H1 (cell line): ENCODE data around the gene SAFB. TPM values are rescaled to one million over a fixed set of nuclear protein-coding genes. Genes with fewer than 3 reads are reported as not detected.

Source experiments
- CTCF ChIA-PET: fragments of 300-600 bp; sonication (Branson Sonifier 250); formaldehyde crosslinking; loops from one replicate; lab custom pipeline; 2021; ENCODE audit not compliant: partially characterized antibody; lab: Charles Lee
- POLR2A ChIA-PET: fragments of 300-600 bp; sonication (Branson Sonifier 250); formaldehyde crosslinking; loops from one replicate; lab custom pipeline; 2021; ENCODE audit warnings: inconsistent platforms; ENCODE audit not compliant: partially characterized antibody; lab: Charles Lee
- DNase-seq, 2 experiments: peaks; one replicate each; pipeline versions ENCODE4 v3.0.0 to v3.0.0-alpha.2; 2010 to 2022; ENCODE audit warnings: low spot score in 2 of 2, low read depth in 1 of 2, mixed read lengths in 1 of 2
- FAIRE-seq: peaks from 2 replicates; lab custom pipeline; 2011; peaks lifted over from hg19 to GRCh38; lab: Jason Lieb, UNC
- H2AFZ ChIP-seq: 2 replicates; pipeline ENCODE4 v1.8.1; 2012; ENCODE audit warnings: low read length, inconsistent platforms
- H2AK5ac ChIP-seq: 2 replicates; pipeline ENCODE4 v1.6.1; 2013; ENCODE audit warnings: low read depth, low read length
- H2BK120ac ChIP-seq: replicated peaks from 2 replicates; pipeline ENCODE3; 2013; ENCODE audit warnings: low read depth, low read length, inconsistent platforms
- H2BK12ac ChIP-seq: 2 replicates; pipeline ENCODE4 v1.6.1; 2013; ENCODE audit warnings: low read depth, low read length
- H2BK15ac ChIP-seq: 2 replicates; pipeline ENCODE4 v1.6.1; 2013; ENCODE audit warnings: low read length
- H2BK20ac ChIP-seq: 2 replicates; pipeline ENCODE4 v1.6.1; 2013; ENCODE audit warnings: low read length
- H2BK5ac ChIP-seq: 2 replicates; pipeline ENCODE4 v1.6.1; 2013; ENCODE audit warnings: low read depth, low read length
- H3K14ac ChIP-seq: 2 replicates; pipeline ENCODE4 v1.6.1; 2013; ENCODE audit warnings: inconsistent platforms; ENCODE audit not compliant: insufficient read length
- H3K18ac ChIP-seq: 2 replicates; pipeline ENCODE4 v1.6.1; 2013; ENCODE audit warnings: low read length; ENCODE audit errors: extremely low read depth
- H3K23ac ChIP-seq: 2 replicates; pipeline ENCODE4 v1.6.1; 2013; ENCODE audit warnings: inconsistent platforms; ENCODE audit not compliant: insufficient read length
- H3K23me2 ChIP-seq: 2 replicates; pipeline ENCODE4 v1.6.1; 2013; ENCODE audit warnings: low read depth, low read length
- H3K27ac ChIP-seq: 2 replicates; pipeline ENCODE4 v1.6.1; 2011; ENCODE audit warnings: low read depth, low read length, inconsistent platforms
- H3K27me3 ChIP-seq, 4 experiments: replicated peaks in 1 of 4; 1 replicate in 1 of 4; 2 replicates in 3 of 4; pipeline versions ENCODE4 v1.6.1 to v1.8.1; 2011 to 2013; ENCODE audit warnings: low read length in 3 of 4, mild to moderate bottlenecking in 3 of 4, inconsistent platforms in 2 of 4, mixed read lengths in 2 of 4, moderate library complexity in 1 of 4; ENCODE audit not compliant: control insufficient read depth in 3 of 4, insufficient read depth in 3 of 4; ENCODE audit errors: extremely low read depth in 1 of 4
- H3K36me3 ChIP-seq, 4 experiments: 2 replicates each; pipeline versions ENCODE4 v1.6.1 to v1.8.1; 2011 to 2013; ENCODE audit warnings: mild to moderate bottlenecking in 4 of 4, low read length in 3 of 4, moderate library complexity in 2 of 4, control low read depth in 1 of 4, inconsistent platforms in 1 of 4; ENCODE audit not compliant: insufficient read depth in 4 of 4, control insufficient read depth in 2 of 4
- H3K4ac ChIP-seq: replicated peaks from 2 replicates; pipeline ENCODE3; 2013; ENCODE audit warnings: low read length, low read depth, mixed read lengths, inconsistent platforms; ENCODE audit not compliant: insufficient read length
- H3K4me1 ChIP-seq, 4 experiments: replicated peaks in 1 of 4; 1 replicate in 1 of 4; 2 replicates in 3 of 4; pipeline versions ENCODE4 v1.6.1 to v1.8.1; 2011 to 2013; ENCODE audit warnings: low read length in 3 of 4, inconsistent platforms in 2 of 4, mixed read lengths in 1 of 4; ENCODE audit not compliant: insufficient read depth in 4 of 4, control insufficient read depth in 3 of 4
- H3K4me2 ChIP-seq, 2 experiments: 2 replicates each; pipeline versions ENCODE4 v1.6.1 to v1.8.1; 2011 to 2013; ENCODE audit warnings: low read depth in 2 of 2, low read length in 2 of 2, control low read depth in 1 of 2, inconsistent platforms in 1 of 2, mild to moderate bottlenecking in 1 of 2; ENCODE audit not compliant: insufficient read depth in 1 of 2
- H3K4me3 ChIP-seq, 4 experiments: fragments of 200-600, 300-600 bp in 1 of 4; sonication (generic), shearing (Covaris generic), sonication (Bioruptor Twin) in 1 of 4; 2 replicates each; pipeline versions ENCODE4 v1.5.1 to v1.8.1; 2011 to 2016; ENCODE audit warnings: low read length in 4 of 4, low read depth in 3 of 4, control low read depth in 2 of 4, inconsistent platforms in 2 of 4, mild to moderate bottlenecking in 2 of 4, mixed read lengths in 1 of 4, moderate library complexity in 1 of 4; ENCODE audit not compliant: insufficient read depth in 2 of 4; ENCODE audit errors: extremely low read depth in 1 of 4
- H3K56ac ChIP-seq: replicated peaks from 2 replicates; pipeline ENCODE3; 2013; ENCODE audit warnings: low read depth, mild to moderate bottlenecking, mixed read lengths, low read length, inconsistent platforms; ENCODE audit not compliant: insufficient read length
- H3K79me1 ChIP-seq: 2 replicates; pipeline ENCODE4 v1.6.1; 2013; ENCODE audit warnings: low read depth, low read length, control low read depth
- H3K79me2 ChIP-seq, 2 experiments: 2 replicates each; pipeline versions ENCODE4 v1.6.1 to v1.8.1; 2012 to 2013; ENCODE audit warnings: low read length in 2 of 2, mild to moderate bottlenecking in 2 of 2, inconsistent platforms in 1 of 2; ENCODE audit not compliant: insufficient read depth in 2 of 2, control insufficient read depth in 1 of 2
- H3K9ac ChIP-seq, 4 experiments: replicated peaks in 1 of 4; 1 replicate in 1 of 4; 2 replicates in 3 of 4; pipeline versions ENCODE4 v1.6.1 to v1.8.1; 2011 to 2013; ENCODE audit warnings: low read depth in 3 of 4, low read length in 3 of 4, control low read depth in 2 of 4, mild to moderate bottlenecking in 2 of 4, moderate library complexity in 2 of 4, inconsistent platforms in 1 of 4; ENCODE audit errors: extremely low read depth in 1 of 4
- H3K9me3 ChIP-seq, 2 experiments: 2 replicates each; pipeline versions ENCODE4 v1.6.1 to v1.8.1; 2012 to 2013; ENCODE audit warnings: mild to moderate bottlenecking in 2 of 2, moderate library complexity in 2 of 2, control low read depth in 1 of 2, inconsistent platforms in 1 of 2, low read depth in 1 of 2, low read length in 1 of 2, mixed read lengths in 1 of 2; ENCODE audit not compliant: insufficient read depth in 2 of 2
- H4K20me1 ChIP-seq, 2 experiments: replicated peaks in 1 of 2; 2 replicates each; pipeline versions ENCODE3 to v1.8.1; 2011 to 2013; ENCODE audit warnings: inconsistent platforms in 2 of 2, low read length in 2 of 2, mild to moderate bottlenecking in 1 of 2; ENCODE audit not compliant: insufficient read depth in 2 of 2, control insufficient read depth in 1 of 2
- H4K5ac ChIP-seq: 2 replicates; pipeline ENCODE4 v1.6.1; 2013; ENCODE audit warnings: low read length, low read depth, mixed read lengths, inconsistent platforms; ENCODE audit not compliant: insufficient read length
- H4K8ac ChIP-seq: 2 replicates; pipeline ENCODE4 v1.8.0; 2013; ENCODE audit warnings: mild to moderate bottlenecking, moderate library complexity, low read length, inconsistent platforms; ENCODE audit not compliant: insufficient read depth; ENCODE audit errors: extremely low read depth
- H4K91ac ChIP-seq: replicated peaks from 2 replicates; pipeline ENCODE3; 2013; ENCODE audit warnings: low read length, mixed read lengths, inconsistent platforms; ENCODE audit not compliant: insufficient read length
- JUN ChIP-seq: IDR thresholded peaks from 2 replicates; pipeline ENCODE4 v1.6.1; 2011; ENCODE audit warnings: low read depth, mild to moderate bottlenecking, improper control_type of control experiment, low read length
- JUND ChIP-seq: IDR thresholded peaks from 2 replicates; pipeline ENCODE4 v1.6.1; 2011; ENCODE audit warnings: mild to moderate bottlenecking, improper control_type of control experiment, low read length
- RXRA ChIP-seq: IDR thresholded peaks from 2 replicates; pipeline ENCODE4 v1.6.1; 2011; ENCODE audit warnings: low read depth, mild to moderate bottlenecking, low read length, moderate library complexity; ENCODE audit not compliant: insufficient read depth
- TAF1 ChIP-seq: IDR thresholded peaks from 2 replicates; pipeline ENCODE4 v1.6.1; 2011; ENCODE audit warnings: mild to moderate bottlenecking, low read depth, low read length
- TCF12 ChIP-seq: IDR thresholded peaks from 2 replicates; pipeline ENCODE4 v1.6.1; 2011; ENCODE audit warnings: low read depth, mild to moderate bottlenecking, low read length
- WGBS, 2 experiments: shearing (Covaris generic) in 1 of 2; methylation state at CpG; one replicate each; pipeline versions ENCODE4 v1.1.6 to v1.1.7; 2013 to 2015; ENCODE audit warnings: low lambda C conversion rate in 2 of 2, mixed read lengths in 2 of 2, inconsistent platforms in 1 of 2, low coverage in 1 of 2, missing lambda C conversion rate in 1 of 2; ENCODE audit not compliant: insufficient replicate concordance in 2 of 2, insufficient coverage in 1 of 2, insufficient read length in 1 of 2; ENCODE audit errors: extremely low coverage in 1 of 2, missing lambda C conversion rate in 1 of 2; 5-methylcytosine and 5-hydroxymethylcytosine counted together
- polyA plus RNA-seq, 7 experiments: library from polyadenylated mRNA; depleted of rRNA in 3 of 7; stranded (reverse) in 5 of 7; unstranded in 2 of 7; fragments of >200 nt in 5 of 7; fragments of 200-250 nt in 2 of 7; gene quantifications; 1 replicate in 5 of 7; 2 replicates in 1 of 7; 4 replicates in 1 of 7; pipeline versions ENCODE4 v1.2.1 to v1.2.3, GENCODE V29; 2011 to 2013; ENCODE audit warnings: missing spikeins in 2 of 7, mixed read lengths in 2 of 7
- total RNA-seq: library from RNA; stranded (reverse); fragmentation: NEBNext Ultra II Directional; extraction: Animal tissue kit (Norgen Biotek cat#: 25700); gene quantifications from 2 replicates; pipeline ENCODE4 v1.2.1, GENCODE V29; 2021

SAFB gene
- total and polyA plus RNA-seq, 2 of the 8 experiments (the other 6 are each of a cell fraction or from before 2014, with no cell fraction given): 27.0 to 110 TPM

- WGBS, 2 experiments: 96% methylated on average over 7 of the region's 7 CpGs; no CpG with 5 or more reads in 1 of the 2 experiments
- no peaks in the 10 kb centered on the region for H3K79me2 ChIP-seq
- no peaks in the 10 kb centered on the region for H3K9me3 ChIP-seq
- H2BK12ac ChIP-seq: no peak overlapping the region
- peaks cover 0 to 3% of the 10 kb centered on the region in 2 experiments for H4K20me1 ChIP-seq
- H4K8ac ChIP-seq: peak overlapping the region; percentile 53
- no peak overlapping the region for H3K18ac ChIP-seq
- H3K4me1 ChIP-seq: peaks cover 0 to 1% (median 0%) of the 10 kb centered on the region in 4 experiments; a peak in 2 of 7 replicates
- FAIRE-seq: no peak
- H3K9ac ChIP-seq: no peak overlapping the region
- POLR2A ChIA-PET: interaction anchor here (0.7 kb wide), 2 partner anchors 17 to 63 kb away, joined by 3 read pairs; no protein-coding TSS in a partner anchor
- H3K4me2 ChIP-seq: no peak overlapping the region
- H2BK120ac ChIP-seq: no peak overlapping the region
- TF ChIP-seq JUN: no peak
- no peak for TF ChIP-seq TAF1
- no peak for TF ChIP-seq RXRA
- no peak for TF ChIP-seq JUND
- no peak for TF ChIP-seq TCF12
- TF ChIP-seq, all 59 proteins: peak for 0
- Histone ChIP-seq H3K36me3 (no peaks in the 10 kb centered on the region; a peak in 1 of 8 replicates), H2BK5ac (no peak overlapping the region), H2AK5ac (no peak overlapping the region), H4K91ac (no peak overlapping the region), H3K27ac (no peak overlapping the region), H3K4ac (no peak overlapping the region), H3K23me2 (no peaks in the 10 kb centered on the region), H3K14ac (no peak overlapping the region), H3K23ac (no peak overlapping the region), H2BK15ac (no peak overlapping the region), H4K5ac (no peak overlapping the region), H3K4me3 (no peak overlapping the region), H3K27me3 (no peaks in the 10 kb centered on the region), H3K56ac (no peak overlapping the region), H2AFZ (no peak overlapping the region), H3K79me1 (no peaks in the 10 kb centered on the region), H2BK20ac (no peak overlapping the region)
- CTCF ChIA-PET: interaction anchor here (0.9 to 4.5 kb wide), 15 partner anchors 10 to 234 kb away, joined by 3 to 30 read pairs (median 5); partner anchors contain the start of gene TINCR
- no peak for DNase-seq
Measured at GRCh38 chr19:5579697-5580096, 43.2 kb upstream of the SAFB start.
